ENCODE measurements around the gene OR4D9.
"Not testable (repeated sequence)": the region's sequence is repeated elsewhere in the genome, so short reads cannot be mapped to it uniquely, and the experiment has no call there.

The OR4D9 gene

GRCh38 chr11:59510941-59511589 is at the start of gene OR4D9:
Gene OR4D9, plus strand, starts transcription at chr11:59511539. Its CDS starts 3,374 bp downstream, at chr11:59514913.
- no peak for ATAC-seq (replicated peaks; ENCODE audit: extremely low read depth, poor library complexity, severe bottlenecking)
- Mint-ChIP-seq H3K4me3 (no peak within 1 kb of the TSS), H3K27ac (ENCODE audit: low read depth) (no peak within 1 kb of the TSS)

GRCh38 chr11:59463190-59463641 is 48.1 kb upstream of the OR4D9 start:
- DNase-seq (ENCODE audit: low spot score in 2 of 2) (no peak), ATAC-seq (replicated peaks; ENCODE audit: extremely low read depth, poor library complexity, severe bottlenecking) (no peak)
- Mint-ChIP-seq H3K9me3 (no peaks in the 10 kb centered on the region), H3K4me3 (no peak overlapping the region), H3K27ac (ENCODE audit: low read depth) (no peak overlapping the region), H3K36me3 (ENCODE audit: insufficient read depth) (no peaks in the 10 kb centered on the region), H3K27me3 (peaks cover 65% of the 10 kb centered on the region), H3K4me1 (no peaks in the 10 kb centered on the region)

More at GRCh38 chr11:59510941-59511589, at the start of gene OR4D9:
- no peak for DNase-seq (ENCODE audit: low spot score in 2 of 2)
- peaks cover 9% of the 10 kb centered on the region for H3K4me1 Mint-ChIP-seq
- peaks cover 39% of the 10 kb centered on the region for H3K27me3 Mint-ChIP-seq
- H3K9me3 Mint-ChIP-seq, result no peaks in the 10 kb centered on the region
- H3K36me3 Mint-ChIP-seq (ENCODE audit: insufficient read depth), result peaks cover 1% of the 10 kb centered on the region

- Mint-ChIP-seq H3K9me3 (no peaks in the 10 kb centered on the region), H3K4me1 (no peaks in the 10 kb centered on the region), H3K27ac (ENCODE audit: low read depth) (no peak within 1 kb of the TSS), H3K27me3 (peaks cover 71% of the 10 kb centered on the region), H3K36me3 (ENCODE audit: insufficient read depth) (no peaks in the 10 kb centered on the region), H3K4me3 (no peak within 1 kb of the TSS)
- no peak for ATAC-seq (replicated peaks; ENCODE audit: extremely low read depth, poor library complexity, severe bottlenecking)
- no peak for DNase-seq (ENCODE audit: low spot score in 2 of 2)
These were observed 38.3 kb upstream of the OR4D9 start, which contains the start of gene OR4D10 for GRCh38 chr11:59473015-59473414. Gene OR4D10, plus strand, starts transcription at chr11:59473315. Its CDS starts 4,115 bp downstream, at chr11:59477430.

- Mint-ChIP-seq H3K27ac (ENCODE audit: low read depth) (no peak overlapping the region), H3K9me3 (no peaks in the 10 kb centered on the region), H3K4me3 (no peak overlapping the region), H3K4me1 (no peaks in the 10 kb centered on the region), H3K36me3 (ENCODE audit: insufficient read depth) (no peaks in the 10 kb centered on the region), H3K27me3 (peaks cover 70% of the 10 kb centered on the region)
- DNase-seq (ENCODE audit: low spot score in 2 of 2), result no peak
- ATAC-seq (replicated peaks; ENCODE audit: extremely low read depth, poor library complexity, severe bottlenecking), result no peak
These were observed 36.2 kb upstream of the OR4D9 start for GRCh38 chr11:59475176-59475575.

- no peak overlapping the region for H3K4me3 Mint-ChIP-seq
These were observed 31.4 kb upstream of the OR4D9 start for GRCh38 chr11:59479906-59480305.

GRCh38 chr11:59480359-59480758 is 31.0 kb upstream of the OR4D9 start:
- Mint-ChIP-seq H3K9me3 (no peaks in the 10 kb centered on the region), H3K27ac (ENCODE audit: low read depth) (no peak overlapping the region), H3K36me3 (ENCODE audit: insufficient read depth) (no peaks in the 10 kb centered on the region), H3K4me1 (no peaks in the 10 kb centered on the region), H3K4me3 (no peak overlapping the region), H3K27me3 (peaks cover 42% of the 10 kb centered on the region)
- ATAC-seq (replicated peaks; ENCODE audit: extremely low read depth, poor library complexity, severe bottlenecking), result no peak
- no peak for DNase-seq (ENCODE audit: low spot score in 2 of 2)

More at GRCh38 chr11:59479906-59480305, 31.4 kb upstream of the OR4D9 start:
- H3K9me3 Mint-ChIP-seq, result no peaks in the 10 kb centered on the region
- no peaks in the 10 kb centered on the region for H3K36me3 Mint-ChIP-seq (ENCODE audit: insufficient read depth)
- ATAC-seq (replicated peaks; ENCODE audit: extremely low read depth, poor library complexity, severe bottlenecking) (no peak), DNase-seq (ENCODE audit: low spot score in 2 of 2) (no peak)
- no peaks in the 10 kb centered on the region for H3K4me1 Mint-ChIP-seq
- no peak overlapping the region for H3K27ac Mint-ChIP-seq (ENCODE audit: low read depth)
- H3K27me3 Mint-ChIP-seq, result peaks cover 42% of the 10 kb centered on the region

- DNase-seq (ENCODE audit: low spot score in 2 of 2) (no peak), ATAC-seq (replicated peaks; ENCODE audit: extremely low read depth, poor library complexity, severe bottlenecking) (no peak)
- H3K4me1 Mint-ChIP-seq, result no peaks in the 10 kb centered on the region
- peaks cover 62% of the 10 kb centered on the region for H3K27me3 Mint-ChIP-seq
- H3K4me3 Mint-ChIP-seq, result no peak overlapping the region
- H3K36me3 Mint-ChIP-seq (ENCODE audit: insufficient read depth), result no peaks in the 10 kb centered on the region
- H3K27ac Mint-ChIP-seq (ENCODE audit: low read depth), result no peak overlapping the region
- H3K9me3 Mint-ChIP-seq, result no peaks in the 10 kb centered on the region
These were observed 9.4 kb upstream of the OR4D9 start for GRCh38 chr11:59501931-59502330.

- no peaks in the 10 kb centered on the region for H3K9me3 Mint-ChIP-seq
- peaks cover 52% of the 10 kb centered on the region for H3K27me3 Mint-ChIP-seq
- ATAC-seq (replicated peaks; ENCODE audit: extremely low read depth, poor library complexity, severe bottlenecking) (no peak), DNase-seq (ENCODE audit: low spot score in 2 of 2) (no peak)
- no peaks in the 10 kb centered on the region for H3K4me1 Mint-ChIP-seq
- no peaks in the 10 kb centered on the region for H3K36me3 Mint-ChIP-seq (ENCODE audit: insufficient read depth)
- no peak within 1 kb of the TSS for H3K4me3 Mint-ChIP-seq
- H3K27ac Mint-ChIP-seq (ENCODE audit: low read depth), result no peak within 1 kb of the TSS
These were observed 8.1 kb upstream of the OR4D9 start, which contains the start of gene OR4D11 for GRCh38 chr11:59503276-59503675. Gene OR4D11, plus strand, starts transcription at chr11:59503576. Its CDS starts 0 bp downstream, at chr11:59503576.

- Mint-ChIP-seq H3K36me3 (ENCODE audit: insufficient read depth) (peaks cover 1% of the 10 kb centered on the region), H3K4me1 (peaks cover 9% of the 10 kb centered on the region), H3K4me3 (no peak overlapping the region), H3K27me3 (peaks cover 40% of the 10 kb centered on the region), H3K9me3 (no peaks in the 10 kb centered on the region), H3K27ac (ENCODE audit: low read depth) (no peak overlapping the region)
- DNase-seq (ENCODE audit: low spot score in 2 of 2), result no peak
- ATAC-seq (replicated peaks; ENCODE audit: extremely low read depth, poor library complexity, severe bottlenecking), result no peak
These were observed 336 bp downstream of the OR4D9 start for GRCh38 chr11:59511675-59512074.

- H3K4me1 Mint-ChIP-seq; H3K27ac Mint-ChIP-seq (ENCODE audit: low read depth); ATAC-seq (replicated peaks; ENCODE audit: extremely low read depth, poor library complexity, severe bottlenecking); DNase-seq (ENCODE audit: low spot score in 2 of 2); H3K36me3 Mint-ChIP-seq (ENCODE audit: insufficient read depth); H3K4me3 Mint-ChIP-seq; H3K9me3 Mint-ChIP-seq: not testable (repeated sequence)
- H3K27me3 Mint-ChIP-seq, result peaks cover 53% of the 10 kb centered on the region
These were observed 8.8 kb downstream of the OR4D9 start for GRCh38 chr11:59520139-59520538.

GRCh38 chr11:59520741-59521140 is 9.4 kb downstream of the OR4D9 start:
- H3K36me3 Mint-ChIP-seq (ENCODE audit: insufficient read depth), result peaks cover 2% of the 10 kb centered on the region
- H3K27me3 Mint-ChIP-seq, result peaks cover 51% of the 10 kb centered on the region
- DNase-seq (ENCODE audit: low spot score in 2 of 2) (no peak), ATAC-seq (replicated peaks; ENCODE audit: extremely low read depth, poor library complexity, severe bottlenecking) (no peak)
- no peaks in the 10 kb centered on the region for H3K9me3 Mint-ChIP-seq
- no peak overlapping the region for H3K27ac Mint-ChIP-seq (ENCODE audit: low read depth)
- H3K4me1 Mint-ChIP-seq, result no peaks in the 10 kb centered on the region
- no peak overlapping the region for H3K4me3 Mint-ChIP-seq

- Mint-ChIP-seq H3K36me3 (ENCODE audit: insufficient read depth) (peaks cover 2% of the 10 kb centered on the region), H3K27ac (ENCODE audit: low read depth) (no peak overlapping the region), H3K9me3 (no peaks in the 10 kb centered on the region), H3K4me1 (no peaks in the 10 kb centered on the region), H3K27me3 (peaks cover 33% of the 10 kb centered on the region), H3K4me3 (no peak overlapping the region)
- no peak for DNase-seq (ENCODE audit: low spot score in 2 of 2)
- no peak for ATAC-seq (replicated peaks; ENCODE audit: extremely low read depth, poor library complexity, severe bottlenecking)
These were observed 12.2 kb downstream of the OR4D9 start for GRCh38 chr11:59523541-59523940.

- Mint-ChIP-seq H3K4me1 (no peaks in the 10 kb centered on the region), H3K27ac (ENCODE audit: low read depth) (no peak overlapping the region), H3K36me3 (ENCODE audit: insufficient read depth) (no peaks in the 10 kb centered on the region), H3K4me3 (no peak overlapping the region), H3K9me3 (no peaks in the 10 kb centered on the region), H3K27me3 (peaks cover 25% of the 10 kb centered on the region)
- no peak for ATAC-seq (replicated peaks; ENCODE audit: extremely low read depth, poor library complexity, severe bottlenecking)
- no peak for DNase-seq (ENCODE audit: low spot score in 2 of 2)
These were observed 17.4 kb downstream of the OR4D9 start for GRCh38 chr11:59528711-59529110.
